Kidney glomerular epithelial cell (primary cell): ENCODE measurements around the gene USP48.
"Not testable (repeated sequence)": the region's sequence is repeated elsewhere in the genome, so short reads cannot be mapped to it uniquely, and the experiment has no call there.

ENCODE experiments used
- DNase-seq: peaks from one replicate; lab custom pipeline; 2025; lab: John Stamatoyannopoulos, UW

Gene USP48

DNA sequence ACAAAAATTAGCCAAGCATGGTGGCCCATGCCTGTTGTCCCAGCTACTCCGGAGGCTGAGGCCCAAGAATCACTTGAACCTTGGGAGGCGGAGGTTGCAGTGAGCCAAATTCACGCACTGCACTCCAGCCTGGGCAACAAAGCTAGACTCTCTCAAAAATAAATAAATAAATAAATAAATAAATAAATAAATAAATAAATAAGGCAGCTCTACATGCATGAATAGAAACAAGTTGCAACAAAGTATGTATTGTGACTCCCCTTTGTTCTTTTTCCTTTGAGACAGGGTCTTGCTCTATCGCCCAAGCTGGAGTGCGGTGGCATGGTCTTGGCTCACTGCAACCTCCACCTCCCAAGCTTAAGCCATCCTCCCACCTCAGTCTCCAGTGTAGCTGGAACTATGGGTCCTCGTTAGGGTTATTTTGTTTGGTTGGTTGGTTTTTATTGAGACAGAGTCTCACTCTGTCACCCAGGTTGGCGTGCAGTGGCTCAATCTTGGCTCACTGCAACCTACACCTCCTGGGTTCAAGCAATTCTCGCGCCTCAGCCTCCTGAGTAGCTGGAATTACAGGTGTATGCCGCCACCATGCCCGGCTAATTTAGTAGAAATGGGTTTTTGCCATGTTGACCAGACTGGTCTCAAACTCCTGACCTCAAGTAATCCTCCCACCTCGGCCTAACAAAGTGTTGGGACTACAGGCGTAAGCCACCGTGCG, 8.0 kb downstream of the USP48 start:
- no peak for DNase-seq

DNA sequence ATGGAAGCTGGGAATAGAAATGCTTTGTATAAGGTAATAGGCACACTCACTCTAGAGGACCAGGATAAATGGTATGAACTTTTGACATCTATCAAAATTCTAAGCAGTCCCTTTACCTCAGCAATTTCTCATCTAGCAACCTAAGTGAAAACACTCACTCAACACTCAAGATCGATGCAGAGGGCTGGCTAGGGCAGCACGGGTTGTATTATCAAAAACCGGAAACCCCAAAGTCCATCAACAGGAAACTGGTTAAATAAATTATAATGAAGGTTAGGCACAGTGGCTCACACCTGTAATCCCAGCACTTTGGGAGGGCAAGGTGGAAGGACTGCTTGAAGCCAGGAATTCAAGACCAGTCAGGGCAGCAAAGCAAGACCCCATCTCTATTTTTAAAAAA, 9.4 kb downstream of the USP48 start:
- DNase-seq: no peak

DNA sequence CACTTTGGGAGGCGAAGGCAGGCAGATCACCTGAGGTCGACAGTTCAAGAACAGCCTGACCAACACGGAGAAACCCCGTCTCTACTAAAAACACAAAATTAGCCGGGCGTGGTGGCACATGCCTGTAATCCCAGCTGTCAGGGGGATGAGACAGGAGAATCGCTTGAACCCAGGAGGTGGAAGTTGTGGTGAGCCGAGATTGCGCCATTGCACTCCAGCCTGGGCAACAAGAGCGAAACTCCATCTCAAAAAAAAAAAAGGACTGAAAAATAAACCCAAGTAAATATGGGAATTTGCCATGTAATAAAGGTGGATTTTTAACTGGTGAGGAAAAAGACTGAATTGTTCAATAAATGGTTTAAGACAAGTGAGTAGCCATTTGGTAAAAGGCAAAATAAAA, 11.3 kb downstream of the USP48 start:
- not testable (repeated sequence) for DNase-seq

DNA sequence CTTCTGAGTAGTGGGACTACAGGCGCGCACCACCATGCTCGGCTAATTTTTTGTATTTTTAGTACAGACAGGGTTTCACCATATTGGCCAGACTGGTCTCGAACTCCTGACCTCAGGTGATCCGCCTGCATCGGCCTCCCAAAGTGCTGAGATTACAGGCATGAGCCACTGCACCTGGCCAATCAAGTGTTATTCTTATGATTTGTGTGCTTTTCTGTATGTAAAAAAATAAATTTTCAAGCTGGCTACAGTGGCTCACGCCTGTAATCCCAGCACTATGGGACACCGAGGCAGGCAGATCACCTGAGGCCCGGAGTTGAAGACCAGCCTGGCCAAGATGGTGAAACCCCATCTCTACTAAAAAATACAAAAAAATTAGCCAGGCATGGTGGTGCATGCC, 12.3 kb downstream of the USP48 start:
- not testable (repeated sequence) for DNase-seq

DNA sequence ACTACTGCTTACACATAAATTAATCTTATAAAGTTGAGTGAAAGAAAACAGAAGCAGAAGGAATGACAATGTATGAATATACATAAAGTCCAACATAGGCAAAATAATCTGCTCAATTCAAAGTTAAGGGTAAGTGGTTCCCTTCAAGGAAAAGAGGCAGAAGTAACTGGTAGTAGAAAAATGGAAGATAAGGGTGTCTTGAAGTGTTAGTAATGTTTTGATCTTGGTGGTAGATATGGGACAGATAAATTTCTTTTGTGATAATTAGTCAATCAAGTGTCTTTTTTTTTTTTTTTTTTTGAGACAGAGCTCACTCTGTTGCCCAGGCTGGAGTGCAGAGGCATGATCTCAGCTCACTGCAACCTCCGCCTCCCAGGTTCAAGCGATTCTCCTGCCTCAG, 12.7 kb downstream of the USP48 start:
- no peak for DNase-seq

DNA sequence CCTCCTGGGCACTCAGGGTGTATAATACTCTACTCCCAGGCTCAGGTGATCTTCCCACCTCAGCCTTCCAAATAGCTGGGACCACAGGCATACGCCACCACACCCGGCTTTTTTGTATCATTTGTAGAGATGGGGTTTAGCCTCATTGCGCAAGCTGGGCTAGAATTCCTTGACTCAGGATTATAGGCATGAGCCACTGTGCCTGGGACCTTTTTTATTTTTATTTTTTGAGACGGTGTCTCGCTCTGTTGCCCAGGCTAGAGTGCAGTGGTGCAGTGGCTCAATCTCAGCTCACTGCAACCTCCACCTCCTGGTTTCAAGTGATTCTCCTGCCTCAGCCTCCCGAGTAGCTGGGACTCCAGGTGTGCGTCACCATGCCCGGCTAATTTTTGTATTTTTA, 15.8 kb downstream of the USP48 start:
- DNase-seq: not testable (repeated sequence)

DNA sequence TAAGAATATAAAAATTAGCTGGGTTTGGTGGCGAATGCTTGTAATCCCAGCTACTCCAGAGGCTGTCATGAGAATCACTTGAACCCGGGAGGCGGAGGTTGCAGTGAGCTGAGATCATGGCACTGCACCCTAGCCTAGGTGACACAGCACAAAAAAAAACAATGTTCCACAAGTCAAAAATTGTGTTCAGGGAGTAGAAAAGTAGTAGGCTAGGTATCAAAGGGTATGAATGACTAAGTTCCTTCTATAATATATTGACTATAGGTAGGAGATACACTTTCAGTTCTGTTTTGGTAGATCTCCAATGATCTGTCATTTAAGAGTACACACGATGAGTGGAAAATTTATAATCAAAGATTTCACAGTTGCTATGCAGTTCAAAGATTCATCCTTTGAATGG, 16.7 kb downstream of the USP48 start:
- DNase-seq: no peak

DNA sequence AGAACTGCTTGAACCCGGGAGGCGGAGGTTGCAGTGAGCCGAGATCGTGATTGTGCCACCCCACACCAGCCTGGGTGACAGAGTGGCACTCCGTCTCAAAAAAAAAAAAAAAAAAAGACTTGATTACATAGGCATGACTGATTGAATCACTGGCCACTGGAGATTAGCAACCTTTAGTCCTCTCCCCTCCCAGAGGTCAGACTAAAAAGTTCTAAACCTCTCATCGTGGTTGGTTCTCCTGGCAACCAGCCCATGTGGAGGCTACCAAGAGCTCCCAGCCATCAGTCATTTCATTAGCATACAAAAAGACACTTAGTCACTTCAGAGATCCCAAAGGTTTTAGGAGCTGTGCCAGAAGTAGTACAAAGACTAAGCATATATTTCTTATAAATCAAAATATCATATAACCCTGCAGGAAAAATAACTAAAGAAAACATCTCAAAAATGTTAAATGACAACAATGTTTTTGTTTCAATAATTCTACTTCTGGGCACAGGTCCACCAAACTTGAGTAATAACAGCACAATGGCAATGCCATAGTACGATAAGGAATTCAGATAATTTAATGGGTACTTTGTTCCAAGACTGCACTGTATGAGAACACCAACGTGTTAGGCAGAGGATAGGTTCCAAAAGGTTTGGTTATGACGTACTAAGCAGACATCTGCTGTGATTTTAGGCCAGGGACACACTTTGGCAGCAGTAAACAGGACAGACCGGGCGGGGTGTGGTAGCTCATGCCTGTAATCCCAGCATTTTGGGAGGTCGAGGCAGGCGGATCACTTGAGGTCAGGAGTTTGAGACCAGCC, 18.1 kb downstream of the USP48 start:
- DNase-seq: peak; percentile 75

DNA sequence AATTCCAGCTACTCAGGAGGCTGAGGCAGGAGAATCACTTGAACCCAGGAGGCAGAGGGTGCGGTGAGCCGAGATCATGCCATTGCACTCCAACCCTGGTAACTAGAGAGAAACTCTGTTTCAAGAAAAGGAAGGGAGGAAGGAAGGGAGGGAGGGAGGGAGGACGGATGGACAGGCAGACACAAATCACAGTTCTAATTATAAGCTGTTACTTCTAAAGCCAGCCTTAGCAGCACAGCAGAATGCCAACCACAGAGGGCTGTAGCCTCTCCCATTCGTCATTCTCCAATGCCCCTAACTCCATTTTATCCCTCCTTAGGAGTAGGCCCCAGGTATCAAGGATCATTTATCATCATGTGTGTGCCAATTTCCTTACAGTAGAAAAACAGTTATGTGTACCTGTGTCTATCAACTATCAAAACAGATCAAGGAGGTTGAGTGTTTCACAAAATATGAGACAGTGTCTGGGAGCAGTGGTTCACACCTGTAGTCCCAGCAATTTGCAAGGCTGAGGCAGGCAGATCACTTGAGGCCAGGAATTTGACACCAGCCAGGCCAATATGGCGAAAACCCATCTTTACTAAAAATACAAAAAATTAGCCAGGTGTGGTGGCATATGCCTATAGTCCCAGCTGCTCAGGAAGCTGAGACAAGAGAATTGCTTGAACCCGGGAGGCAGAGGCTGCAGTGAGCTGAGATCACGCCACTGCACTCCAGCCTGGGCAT, 19.1 kb downstream of the USP48 start:
- DNase-seq: no peak

DNA sequence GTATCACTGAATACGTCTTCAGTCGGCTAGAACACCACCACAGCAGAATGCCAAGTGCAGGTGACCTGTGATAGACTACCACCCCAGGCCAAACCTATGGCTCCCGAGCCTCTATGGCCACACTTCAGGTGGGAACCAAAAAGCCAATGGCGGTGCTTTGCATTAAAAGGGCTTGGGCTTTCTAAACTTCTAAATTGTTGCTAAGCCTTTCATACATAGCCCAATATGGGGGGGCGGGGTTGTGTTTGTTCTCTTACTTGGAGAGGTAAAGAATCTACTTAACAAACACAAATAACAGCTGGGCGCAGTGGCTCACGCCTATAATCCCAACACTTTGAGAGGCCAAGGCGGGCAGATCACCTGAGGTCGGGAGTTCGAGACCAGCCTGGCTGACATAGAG, 19.7 kb downstream of the USP48 start:
- no peak for DNase-seq

DNA sequence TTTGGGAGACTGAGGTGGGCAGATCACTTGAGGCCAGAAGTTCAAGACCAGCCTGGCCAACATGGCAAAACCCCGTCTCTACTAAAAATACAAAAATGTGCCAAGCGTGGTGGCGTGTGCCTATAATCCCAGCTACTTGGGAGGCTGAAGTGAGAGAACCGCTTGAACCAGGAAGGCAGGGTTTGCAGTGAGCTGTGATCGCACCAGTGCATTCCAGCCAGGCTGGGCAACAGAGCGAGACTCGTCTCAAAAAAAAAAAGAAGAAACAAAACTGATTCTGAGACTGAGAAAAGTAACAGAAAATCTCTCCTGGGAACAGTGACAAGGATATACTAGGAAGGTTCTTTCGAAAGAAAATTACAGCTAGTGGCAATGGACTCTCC, 20.9 kb downstream of the USP48 start:
- DNase-seq: no peak

DNA sequence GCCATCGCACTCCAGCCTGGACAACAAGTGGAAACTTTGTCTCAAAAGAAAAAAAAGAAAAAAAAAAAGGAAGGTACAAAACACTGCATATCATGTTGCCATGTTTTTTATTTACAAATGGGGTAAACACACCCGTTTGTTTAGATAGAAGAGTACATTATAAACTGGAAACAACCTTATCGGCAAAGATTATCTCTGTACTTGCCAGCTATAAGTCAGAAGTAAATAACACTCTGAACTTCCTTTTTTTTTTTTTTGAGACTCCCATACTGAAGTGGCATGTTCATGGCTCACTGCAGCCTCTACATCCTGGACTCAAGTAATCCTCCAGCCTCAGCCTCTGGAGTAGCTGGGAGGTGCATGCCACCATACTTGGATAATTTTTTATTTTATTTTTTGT, 21.9 kb downstream of the USP48 start:
- no peak for DNase-seq

DNA sequence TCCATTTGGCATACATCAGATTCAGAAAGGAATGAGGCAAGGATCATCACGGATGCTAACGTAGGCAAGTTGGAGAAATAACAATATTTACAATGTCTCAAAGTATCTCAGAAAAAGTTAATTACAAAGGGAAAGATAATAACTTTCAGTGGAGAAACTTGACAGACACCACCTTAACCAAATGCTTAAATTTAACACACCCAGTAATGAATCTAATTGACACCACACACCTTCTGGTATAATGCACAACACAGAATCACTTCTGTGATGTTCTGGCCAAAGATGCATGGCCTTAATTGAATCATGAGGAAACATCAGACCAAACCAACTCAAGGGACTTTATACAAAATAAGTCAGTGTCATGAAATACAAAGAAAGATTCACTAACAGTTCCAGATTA, 23.1 kb downstream of the USP48 start:
- DNase-seq: no peak

DNA sequence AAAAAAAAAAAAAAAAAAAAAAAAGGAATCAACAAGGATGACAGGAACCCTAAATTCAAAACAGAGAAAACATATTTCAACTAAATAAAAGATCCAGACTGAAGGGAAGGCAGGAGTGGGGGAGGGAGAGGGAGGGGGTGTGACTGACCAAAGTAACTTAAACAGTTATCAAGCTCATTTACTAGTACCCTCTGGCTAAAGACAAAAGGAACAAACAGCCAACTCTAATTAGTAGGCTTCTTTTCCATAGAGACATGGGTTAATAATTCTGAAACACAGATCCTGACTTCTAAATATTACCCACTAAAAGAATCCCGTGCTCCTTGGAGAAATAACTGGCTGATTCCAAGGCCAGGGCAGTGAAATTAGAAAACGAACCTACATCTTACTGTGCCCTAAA, 23.8 kb downstream of the USP48 start:
- no peak for DNase-seq

DNA sequence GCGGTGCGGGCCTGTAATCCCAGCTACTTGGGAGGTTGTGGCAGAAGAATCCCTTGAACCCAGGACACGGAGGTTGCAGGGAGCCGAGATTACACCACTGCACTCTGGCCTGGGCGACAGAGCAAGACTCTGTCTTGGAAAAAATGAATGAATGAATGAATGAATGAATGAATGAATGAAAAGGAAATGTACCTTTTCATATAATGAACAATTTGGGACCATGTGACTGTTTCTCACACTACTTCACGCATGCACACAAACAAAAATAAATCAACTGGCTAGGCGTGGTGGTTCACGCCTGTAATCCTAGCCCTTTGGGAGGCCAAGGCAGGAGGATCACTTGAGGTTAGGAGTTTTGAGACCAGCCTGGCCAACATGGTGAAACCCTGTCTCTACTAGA, 24.3 kb downstream of the USP48 start:
- no peak for DNase-seq

DNA sequence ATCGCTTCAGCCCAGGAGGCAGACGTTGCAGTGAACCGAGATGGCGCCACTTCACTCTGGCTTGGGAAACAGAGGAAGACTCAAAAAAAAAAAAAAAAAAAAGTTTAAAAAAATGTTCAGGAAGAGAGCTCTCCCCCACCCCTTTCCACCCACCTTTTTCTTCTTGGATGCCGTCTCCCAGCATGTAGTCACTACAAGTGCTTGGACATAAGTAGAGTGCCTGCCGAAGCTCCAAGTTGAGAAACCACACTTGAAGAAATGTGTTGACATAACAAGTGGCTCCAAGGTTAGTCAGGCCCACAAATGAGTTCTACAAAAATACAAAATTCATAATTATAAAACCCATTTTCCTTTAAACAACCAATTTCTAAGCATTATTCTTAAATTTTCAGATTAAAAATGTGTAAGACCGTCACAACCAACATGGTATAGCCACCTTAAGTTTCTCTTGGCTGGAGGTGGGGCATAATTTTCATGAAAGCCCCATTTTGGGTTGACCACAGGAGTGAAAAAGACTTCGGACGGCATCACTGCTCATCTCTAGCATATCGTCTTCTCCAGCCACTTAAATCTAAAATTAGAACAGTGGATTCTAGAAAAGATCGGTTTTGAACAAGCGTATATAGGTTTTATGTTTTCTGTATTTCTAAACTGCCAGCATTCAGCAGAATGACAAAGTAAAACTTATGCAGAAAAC, 26.4 kb downstream of the USP48 start:
- DNase-seq: no peak

DNA sequence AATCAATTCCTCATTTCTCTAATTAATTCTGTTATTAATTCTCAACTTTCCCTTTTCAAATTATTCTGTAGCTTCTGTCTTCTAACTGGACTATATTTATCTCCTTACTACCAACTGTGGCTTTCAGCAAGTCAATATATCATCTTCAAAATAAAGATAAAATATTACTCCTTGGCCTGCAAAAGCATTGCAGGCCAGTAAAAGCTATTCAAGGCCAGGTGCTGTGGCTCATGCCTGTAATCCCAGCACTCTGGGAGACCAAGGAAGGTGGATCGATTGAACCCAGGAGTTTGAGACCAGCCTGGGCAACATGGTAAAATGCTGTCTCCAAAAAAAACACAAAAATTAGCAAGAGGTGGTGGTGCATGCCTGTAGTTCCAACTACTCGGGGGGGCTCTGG, 27.9 kb downstream of the USP48 start:
- DNase-seq: no peak

DNA sequence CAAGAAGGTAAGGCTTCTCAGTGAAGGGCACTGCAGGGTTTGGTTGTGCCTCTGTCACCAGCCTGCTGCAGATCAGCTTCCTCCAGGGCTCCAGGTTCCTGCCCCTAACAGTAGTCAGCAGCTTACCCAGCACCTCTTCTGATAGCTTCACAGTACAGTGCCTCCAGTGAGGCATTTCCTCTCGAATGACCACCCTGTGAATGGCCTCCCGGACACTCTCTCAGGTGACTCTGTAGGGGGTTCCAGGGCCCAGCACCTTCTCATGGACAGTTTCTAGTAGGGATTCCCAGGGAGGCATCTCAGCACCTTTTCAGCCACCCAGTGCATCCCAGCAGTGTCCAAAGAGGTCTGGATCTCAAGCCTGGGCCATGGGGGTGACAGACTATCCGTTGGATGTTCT, 28.4 kb downstream of the USP48 start:
- DNase-seq: no peak

DNA sequence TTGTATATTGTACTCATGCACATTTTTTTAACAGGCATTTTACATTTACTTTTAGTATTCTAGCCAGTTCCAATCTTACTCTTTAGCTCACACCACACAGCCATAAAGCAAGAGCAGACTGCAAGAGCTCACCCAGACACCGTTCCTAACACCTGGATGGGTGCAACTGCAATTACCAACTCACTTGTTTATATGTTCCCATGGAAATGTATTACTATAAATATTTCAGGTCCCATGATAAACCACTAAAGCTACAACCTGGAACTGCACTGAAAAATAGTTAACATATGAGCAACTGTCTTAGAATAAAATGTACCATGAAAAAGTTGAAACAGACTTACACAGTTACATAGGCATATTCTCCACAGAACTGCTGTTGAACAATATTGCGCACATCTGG, 30.8 kb downstream of the USP48 start:
- no peak for DNase-seq

DNA sequence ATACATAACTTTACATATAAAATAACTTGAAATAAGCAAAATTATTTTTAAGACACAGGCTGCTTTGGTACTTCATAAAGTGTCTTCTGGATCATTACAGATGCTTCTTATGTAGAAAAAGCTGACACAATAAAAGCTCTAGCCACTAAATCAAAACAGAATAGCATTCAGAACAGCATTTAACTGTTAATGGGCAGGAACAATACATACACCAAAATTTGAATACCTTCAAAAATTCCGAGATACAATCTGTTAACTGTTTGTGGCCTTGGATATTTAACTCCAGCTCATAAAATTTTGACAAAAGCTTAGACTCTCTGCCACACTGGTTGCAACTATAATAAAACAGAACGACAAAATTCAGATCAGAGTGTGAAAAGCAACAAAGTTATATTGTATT, 31.7 kb downstream of the USP48 start:
- DNase-seq: no peak

DNA sequence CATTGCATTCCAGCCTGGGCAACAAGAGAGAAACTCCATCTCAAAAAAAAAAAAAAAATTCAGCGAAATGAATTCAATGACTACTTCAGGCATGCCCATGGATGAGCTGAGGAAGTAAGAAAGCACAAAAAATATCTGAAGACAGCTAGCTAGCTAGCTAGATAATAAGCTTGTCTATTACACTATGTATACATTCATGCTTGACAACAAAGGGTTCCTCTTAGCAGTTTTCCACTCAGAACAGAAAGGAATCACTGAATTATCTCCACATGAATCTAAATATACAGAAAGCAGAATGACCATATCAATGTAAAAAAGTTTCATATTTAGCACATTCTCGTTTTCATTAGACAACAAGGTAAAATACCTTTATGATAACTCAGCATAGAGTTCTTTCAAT, 32.1 kb downstream of the USP48 start:
- no peak for DNase-seq

DNA sequence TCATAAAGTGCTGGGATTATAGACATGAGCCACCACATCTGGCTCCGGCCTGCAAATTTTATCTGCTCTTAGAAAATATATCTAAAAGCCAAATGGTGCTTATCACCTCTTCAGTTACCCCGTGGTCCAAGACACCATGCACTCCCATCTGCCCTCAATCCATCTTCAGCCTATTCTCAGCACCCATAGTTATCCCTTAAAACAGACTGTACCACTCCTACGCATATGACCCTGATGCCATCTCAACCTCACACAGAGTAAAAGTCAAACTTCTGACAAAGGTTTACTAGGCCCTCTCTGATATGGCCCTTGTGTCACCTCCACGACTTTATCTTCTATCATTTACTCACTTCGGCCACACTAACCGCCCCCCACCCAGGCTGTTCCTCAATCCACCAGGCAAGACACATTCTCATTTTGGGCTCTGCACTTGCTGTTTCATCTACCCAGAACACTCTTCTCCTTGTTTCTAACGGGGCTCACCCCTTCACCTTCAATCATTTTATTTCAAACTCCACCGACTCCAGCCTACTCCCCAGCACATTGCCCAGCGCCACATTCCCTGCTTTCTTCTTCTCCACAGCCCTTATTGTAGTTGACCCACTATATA, 33.0 kb downstream of the USP48 start:
- no peak for DNase-seq
